ENCODE results near the gene DIMT1. TPM values are rescaled to one million over a fixed set of nuclear protein-coding genes. Genes with fewer than 3 reads are reported as not detected.

Gene DIMT1
- total and polyA plus RNA-seq, 2 of the 8 experiments (the other 6 are each of a cell fraction or from before 2014, with no cell fraction given): 19.3 to 42.1 TPM

- TF ChIP-seq SIN3A (conservative IDR thresholded peaks at IDR 0.05 in 1 of 2, IDR thresholded peaks at IDR 0.05 in 1 of 2; ENCODE audit: low read depth in 1 of 2, low read length in 2 of 2) (no peak), TAF1 (IDR thresholded peaks at IDR 0.05; ENCODE audit: low read depth, low read length) (no peak)
These were observed 17.7 kb upstream of the DIMT1 start (continued) for GRCh38 chr5:62421414-62421813.
